ENCODE measurements around the gene PCNX2. TPM values are rescaled to one million over a fixed set of nuclear protein-coding genes. Genes with fewer than 3 reads are reported as not detected.

PCNX2 gene
- total and polyA plus RNA-seq, 2 of the 8 experiments (the other 6 are each of a cell fraction or from before 2014, with no cell fraction given): 46.1 to 57.6 TPM

DNA sequence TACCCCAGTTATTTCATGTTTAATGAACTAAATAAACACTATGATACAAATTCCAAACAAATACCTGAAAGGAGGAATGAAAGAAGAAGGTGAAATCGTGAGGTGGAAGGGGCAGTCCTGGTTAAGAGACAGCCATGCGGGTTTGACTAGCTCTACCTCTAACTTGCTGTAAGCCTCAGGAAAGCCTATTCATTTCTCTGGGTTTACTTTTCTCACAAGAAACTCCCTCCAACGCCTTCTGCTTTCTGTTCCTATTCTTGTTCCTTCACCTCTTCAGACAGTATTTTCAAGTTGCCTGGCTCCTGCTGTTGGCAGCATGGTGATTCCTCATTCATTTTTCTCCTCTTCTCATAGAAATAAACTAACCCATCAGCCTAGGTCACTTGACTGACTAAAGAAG, 252.7 kb downstream of the PCNX2 start (continued):
- TF ChIP-seq, protein P1, sequence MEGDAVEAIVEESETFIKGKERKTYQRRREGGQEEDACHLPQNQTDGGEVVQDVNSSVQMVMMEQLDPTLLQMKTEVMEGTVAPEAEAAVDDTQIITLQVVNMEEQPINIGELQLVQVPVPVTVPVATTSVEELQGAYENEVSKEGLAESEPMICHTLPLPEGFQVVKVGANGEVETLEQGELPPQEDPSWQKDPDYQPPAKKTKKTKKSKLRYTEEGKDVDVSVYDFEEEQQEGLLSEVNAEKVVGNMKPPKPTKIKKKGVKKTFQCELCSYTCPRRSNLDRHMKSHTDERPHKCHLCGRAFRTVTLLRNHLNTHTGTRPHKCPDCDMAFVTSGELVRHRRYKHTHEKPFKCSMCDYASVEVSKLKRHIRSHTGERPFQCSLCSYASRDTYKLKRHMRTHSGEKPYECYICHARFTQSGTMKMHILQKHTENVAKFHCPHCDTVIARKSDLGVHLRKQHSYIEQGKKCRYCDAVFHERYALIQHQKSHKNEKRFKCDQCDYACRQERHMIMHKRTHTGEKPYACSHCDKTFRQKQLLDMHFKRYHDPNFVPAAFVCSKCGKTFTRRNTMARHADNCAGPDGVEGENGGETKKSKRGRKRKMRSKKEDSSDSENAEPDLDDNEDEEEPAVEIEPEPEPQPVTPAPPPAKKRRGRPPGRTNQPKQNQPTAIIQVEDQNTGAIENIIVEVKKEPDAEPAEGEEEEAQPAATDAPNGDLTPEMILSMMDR (IDR thresholded peaks at IDR 0.05; ENCODE audit: control extremely low read depth in 1 of 3, insufficient read depth in 1 of 3, low read depth in 1 of 3, low read length in 3 of 3): no peak
- no peak for TF ChIP-seq YY1 (IDR thresholded peaks at IDR 0.05; ENCODE audit: low read depth, low read length)
- no peak for TF ChIP-seq MAFK (IDR thresholded peaks at IDR 0.05; ENCODE audit: low read depth, low read length)
- no peak for TF ChIP-seq CBX8 (IDR thresholded peaks at IDR 0.05; ENCODE audit: borderline replicate concordance, low read depth, low read length)
- no peak for TF ChIP-seq TEAD4 (IDR thresholded peaks at IDR 0.05; ENCODE audit: low read depth, low read length)
- TF ChIP-seq NANOG (IDR thresholded peaks at IDR 0.05; ENCODE audit: insufficient read depth, low read depth, low read length, poor library complexity, severe bottlenecking): no peak
